Measurements from ENCODE around the gene TRAM2. TPM values are rescaled to one million over a fixed set of nuclear protein-coding genes. Genes with fewer than 3 reads are reported as not detected.
A peak's percentile ranks its signal among the peaks of the same experiment; 100 is the strongest.

TRAM2 gene
- total and polyA plus RNA-seq, 4 experiments from 2014 or later, result 2.7 to 11.3 (median 7.5) TPM

DNA sequence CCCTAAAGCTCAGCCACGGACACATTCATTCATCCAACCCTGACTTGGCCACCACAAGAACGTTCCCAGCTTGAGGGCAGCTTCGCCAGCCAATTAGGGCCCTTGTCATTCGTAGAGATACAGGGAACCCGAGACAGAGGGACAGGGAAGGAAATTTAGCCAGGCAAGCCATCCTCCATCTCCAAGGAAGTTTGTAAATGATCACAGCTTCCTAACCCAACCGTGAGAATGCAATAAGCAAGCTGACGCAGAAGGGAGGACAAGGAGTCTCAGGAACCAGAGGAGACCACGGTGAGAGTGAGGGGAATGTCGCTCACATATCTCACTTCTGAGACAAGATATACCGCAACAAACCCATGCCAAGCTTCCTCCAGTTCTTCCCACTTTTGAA lies 1.4 kb downstream of the TRAM2 start:
- no peaks in the 10 kb centered on the region for H3K27me3 ChIP-seq (ENCODE audit: insufficient read depth, low read length)
- H3K4me1 ChIP-seq (ENCODE audit: insufficient read depth, low read length), result peaks cover 46% of the 10 kb centered on the region
- ChIA-PET CTCF (ENCODE audit: partially characterized antibody) (interaction anchor here (0.9 to 3.2 kb wide), 9 partner anchors 17 to 293 kb away, joined by 3 to 13 read pairs (median 4); partner anchors contain the start of gene MCM3), POLR2A (ENCODE audit: partially characterized antibody) (interaction anchor here (0.6 to 4.0 kb wide), 8 partner anchors 9 to 784 kb away, joined by 3 to 22 read pairs (median 6); partner anchors contain the start of genes EFHC1 and MCM3)
- intact Hi-C loops (cut with micrococcal nuclease), result loop anchor here (2.0 to 10.0 kb wide), 2 partner anchors 77 to 419 kb away; partner anchors contain the start of gene GSTA4
- H3K4me3 ChIP-seq (ENCODE audit: low read length in 2 of 2), result peak overlapping the region in 1 of 2 donors; percentile 11
- H3K36me3 ChIP-seq (ENCODE audit: insufficient read depth, low read length), result no peaks in the 10 kb centered on the region
- H3K27ac ChIP-seq (ENCODE audit: low read depth, low read length), result peak overlapping the region; percentile 23
- H3K9me3 Mint-ChIP-seq, result no peaks in the 10 kb centered on the region
- DNase-seq, result no peak
- H3K9me3 ChIP-seq (ENCODE audit: control insufficient read depth in 1 of 2, low read length in 2 of 2), result no peaks in the 10 kb centered on the region
- peaks cover 6 to 12% of the 10 kb centered on the region in 2 donors for H3K36me3 Mint-ChIP-seq
- H3K27me3 Mint-ChIP-seq, result no peaks in the 10 kb centered on the region
- peak overlapping the region; percentile 78 to 95 (median 86) for H3K4me3 Mint-ChIP-seq
- peaks cover 35 to 72% (median 45%) of the 10 kb centered on the region in 4 donors for H3K4me1 Mint-ChIP-seq
- peak overlapping the region; percentile 90 to 95 (median 91) for H3K27ac Mint-ChIP-seq

DNA sequence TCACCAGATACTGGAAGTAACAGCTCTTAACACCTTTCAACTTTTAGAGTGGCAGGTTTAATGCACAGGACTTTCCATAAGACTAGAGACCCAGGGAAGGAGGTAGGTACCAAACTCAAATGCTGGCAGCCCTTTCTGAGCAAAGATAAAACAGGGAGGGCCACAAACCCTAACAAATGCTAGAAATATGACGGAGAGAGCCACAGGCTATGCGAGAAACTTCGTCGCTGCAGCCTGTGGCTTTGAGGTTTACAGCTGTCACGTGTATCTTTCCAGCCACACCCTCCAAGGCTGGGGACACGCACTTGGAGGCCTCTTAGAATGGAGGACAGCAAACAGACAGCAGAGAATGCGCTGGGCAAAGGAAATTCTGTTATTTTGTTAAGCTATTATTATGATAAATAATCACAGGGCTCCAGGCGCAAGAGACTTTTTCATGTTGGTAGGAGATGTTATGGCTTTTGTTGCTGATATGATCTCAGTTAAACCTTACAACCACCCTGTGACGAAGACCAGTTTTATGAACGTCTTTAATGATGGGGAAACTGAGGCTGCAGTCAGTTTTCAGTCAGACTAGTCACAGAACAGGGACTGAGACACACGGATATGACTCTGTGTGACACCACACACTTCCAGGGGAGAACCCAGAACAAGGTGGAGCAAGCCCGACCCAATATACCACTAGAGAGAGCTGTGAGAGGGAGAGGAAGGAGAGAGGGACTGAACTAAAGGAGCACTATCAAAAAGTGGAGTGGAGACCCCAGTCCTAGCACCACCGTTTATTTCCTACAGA lies 2.0 kb downstream of the TRAM2 start:
- H3K4me3 ChIP-seq (ENCODE audit: low read length in 2 of 2), result peak overlapping the region in 1 of 2 donors; percentile 11
- H3K27ac ChIP-seq (ENCODE audit: low read depth, low read length), result peak overlapping the region; percentile 23
- POLR2A ChIA-PET (ENCODE audit: partially characterized antibody), result interaction anchor here (0.6 to 4.0 kb wide), 7 partner anchors 65 to 785 kb away, joined by 3 to 22 read pairs (median 5); partner anchors contain the start of genes EFHC1 and MCM3
- CTCF ChIA-PET (ENCODE audit: partially characterized antibody), result interaction anchor here (0.9 to 3.2 kb wide), 9 partner anchors 22 to 292 kb away, joined by 3 to 13 read pairs (median 4); partner anchors contain the start of gene MCM3
- peak overlapping the region; percentile 90 to 95 (median 91) for H3K27ac Mint-ChIP-seq
- peaks cover 6 to 12% of the 10 kb centered on the region in 2 donors for H3K36me3 Mint-ChIP-seq
- H3K4me1 ChIP-seq (ENCODE audit: insufficient read depth, low read length), result peaks cover 46% of the 10 kb centered on the region
- H3K9me3 Mint-ChIP-seq, result no peaks in the 10 kb centered on the region
- no peaks in the 10 kb centered on the region for H3K27me3 ChIP-seq (ENCODE audit: insufficient read depth, low read length)
- no peaks in the 10 kb centered on the region for H3K36me3 ChIP-seq (ENCODE audit: insufficient read depth, low read length)
- peaks cover 35 to 76% (median 46%) of the 10 kb centered on the region in 4 donors for H3K4me1 Mint-ChIP-seq
- intact Hi-C loops (cut with micrococcal nuclease), result loop anchor here (1.0 to 10.0 kb wide), 3 partner anchors 78 to 420 kb away; partner anchors contain the start of genes EFHC1 and GSTA4
- DNase-seq, result peak; percentile 69 to 83 (median 73)
- H3K4me3 Mint-ChIP-seq, result peak overlapping the region; percentile 78 to 95 (median 86)
- H3K9me3 ChIP-seq (ENCODE audit: control insufficient read depth in 1 of 2, low read length in 2 of 2), result no peaks in the 10 kb centered on the region
- no peaks in the 10 kb centered on the region for H3K27me3 Mint-ChIP-seq

DNA sequence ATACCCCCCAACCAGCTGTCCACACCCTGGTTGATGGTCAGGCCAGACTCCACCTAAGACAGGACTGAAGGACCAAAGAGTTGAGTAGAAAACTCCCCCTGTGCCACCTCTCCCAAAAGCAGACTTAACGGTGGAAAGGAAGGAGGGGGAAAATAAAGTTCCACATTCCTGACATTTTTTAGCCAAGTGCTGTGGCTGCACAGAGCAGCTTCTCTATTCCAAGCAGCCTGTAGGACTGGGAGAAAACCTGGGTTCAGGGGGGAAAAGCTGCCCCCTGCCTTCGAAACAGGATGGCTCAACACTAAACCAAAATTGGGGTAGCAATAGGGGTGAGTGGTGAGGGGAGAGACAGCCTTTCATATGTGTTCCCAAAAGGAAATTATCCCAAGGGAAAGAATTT lies 3.6 kb downstream of the TRAM2 start:
- Histone ChIP-seq H3K27ac (ENCODE audit: low read depth, low read length) (no peak overlapping the region), H3K9me3 (ENCODE audit: control insufficient read depth in 1 of 2, low read length in 2 of 2) (no peaks in the 10 kb centered on the region), H3K27me3 (ENCODE audit: insufficient read depth, low read length) (no peaks in the 10 kb centered on the region), H3K4me3 (ENCODE audit: low read length in 2 of 2) (no peak overlapping the region), H3K4me1 (ENCODE audit: insufficient read depth, low read length) (peaks cover 46% of the 10 kb centered on the region), H3K36me3 (ENCODE audit: insufficient read depth, low read length) (no peaks in the 10 kb centered on the region)
- ChIA-PET CTCF (ENCODE audit: partially characterized antibody) (no interaction called here), POLR2A (ENCODE audit: partially characterized antibody) (no interaction called here)
- H3K27me3 Mint-ChIP-seq, result no peaks in the 10 kb centered on the region
- peak overlapping the region in 1 of 8 donors; percentile 38 for H3K4me3 Mint-ChIP-seq
- intact Hi-C loops (cut with micrococcal nuclease), result loop anchor here (10.0 kb wide), 1 partner anchor 422 kb away; the partner anchor contains the start of gene GSTA4
- peaks cover 12 to 16% of the 10 kb centered on the region in 2 donors for H3K36me3 Mint-ChIP-seq
- peak overlapping the region in 6 of 7 donors; percentile 52 to 92 (median 82) for H3K27ac Mint-ChIP-seq
- DNase-seq, result no peak
- H3K9me3 Mint-ChIP-seq, result no peaks in the 10 kb centered on the region
- peaks cover 35 to 79% (median 51%) of the 10 kb centered on the region in 4 donors for H3K4me1 Mint-ChIP-seq

DNA sequence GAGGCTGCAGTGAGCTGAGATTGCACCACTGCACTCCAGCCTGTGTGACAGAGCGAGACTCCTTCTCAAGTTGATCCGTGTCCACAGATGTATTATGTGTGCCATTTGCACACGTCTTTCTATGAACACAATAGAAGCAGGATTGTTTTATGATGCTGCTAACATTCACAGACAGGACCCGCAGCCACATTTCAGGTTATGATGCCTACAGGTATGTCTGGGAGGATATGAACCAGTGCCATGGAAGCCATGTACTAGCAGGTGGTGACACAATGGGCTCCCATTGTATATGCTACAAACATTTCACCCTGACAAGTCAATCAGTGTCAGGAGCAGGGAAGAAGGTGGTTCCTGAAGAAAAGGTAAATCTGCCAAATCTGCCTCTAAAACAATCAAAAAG lies 4.3 kb downstream of the TRAM2 start:
- H3K4me1 Mint-ChIP-seq, result peaks cover 34 to 79% (median 56%) of the 10 kb centered on the region in 4 donors
- no peaks in the 10 kb centered on the region for H3K27me3 ChIP-seq (ENCODE audit: insufficient read depth, low read length)
- no peaks in the 10 kb centered on the region for H3K27me3 Mint-ChIP-seq
- peak overlapping the region in 1 of 7 donors; percentile 78 for H3K27ac Mint-ChIP-seq
- no peak for DNase-seq
- H3K4me1 ChIP-seq (ENCODE audit: insufficient read depth, low read length), result peaks cover 40% of the 10 kb centered on the region
- CTCF ChIA-PET (ENCODE audit: partially characterized antibody), result no interaction called here
- no peaks in the 10 kb centered on the region for H3K9me3 Mint-ChIP-seq
- H3K27ac ChIP-seq (ENCODE audit: low read depth, low read length), result no peak overlapping the region
- H3K9me3 ChIP-seq (ENCODE audit: control insufficient read depth in 1 of 2, low read length in 2 of 2), result no peaks in the 10 kb centered on the region
- peaks cover 12 to 19% of the 10 kb centered on the region in 2 donors for H3K36me3 Mint-ChIP-seq
- intact Hi-C loops (cut with micrococcal nuclease), result loop anchor here (10.0 kb wide), 1 partner anchor 422 kb away; the partner anchor contains the start of gene GSTA4
- H3K4me3 Mint-ChIP-seq, result no peak overlapping the region
- POLR2A ChIA-PET (ENCODE audit: partially characterized antibody), result no interaction called here
- H3K36me3 ChIP-seq (ENCODE audit: insufficient read depth, low read length), result no peaks in the 10 kb centered on the region
- H3K4me3 ChIP-seq (ENCODE audit: low read length in 2 of 2), result no peak overlapping the region

DNA sequence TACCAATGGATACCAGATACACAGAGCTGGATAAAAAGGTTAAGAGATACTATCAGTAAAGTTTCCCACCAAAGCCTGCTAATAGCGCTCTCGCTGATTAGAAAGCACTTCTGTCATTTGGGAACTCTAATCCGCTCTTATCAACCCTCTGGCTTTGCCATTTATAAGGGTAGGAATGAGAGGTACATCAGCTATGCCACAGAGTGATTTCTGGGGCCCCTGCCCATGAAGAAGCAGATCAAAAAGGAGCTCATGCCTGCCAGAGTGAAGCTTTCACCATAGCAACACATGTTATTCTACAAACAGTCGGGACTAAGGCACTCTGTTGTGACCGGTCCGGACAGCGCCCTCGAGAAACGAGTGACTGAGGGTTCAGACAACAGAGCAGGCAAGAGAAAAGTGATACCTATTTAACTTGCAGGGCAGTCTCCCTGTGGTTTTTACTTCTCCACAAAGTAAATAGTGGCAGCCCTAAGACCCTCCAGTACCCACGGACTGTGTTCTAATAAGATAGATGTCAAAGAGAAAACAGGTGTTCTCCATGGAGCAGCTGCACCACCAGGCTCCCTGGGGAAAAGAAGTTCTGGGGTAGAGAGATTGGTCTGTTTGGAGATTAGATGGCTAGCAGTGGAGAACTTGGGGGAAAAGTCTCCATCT lies 5.6 kb downstream of the TRAM2 start:
- Histone ChIP-seq H3K27me3 (ENCODE audit: insufficient read depth, low read length) (no peaks in the 10 kb centered on the region), H3K4me3 (ENCODE audit: low read length in 2 of 2) (no peak overlapping the region), H3K4me1 (ENCODE audit: insufficient read depth, low read length) (peaks cover 45% of the 10 kb centered on the region), H3K27ac (ENCODE audit: low read depth, low read length) (no peak overlapping the region), H3K9me3 (ENCODE audit: control insufficient read depth in 1 of 2, low read length in 2 of 2) (no peaks in the 10 kb centered on the region), H3K36me3 (ENCODE audit: insufficient read depth, low read length) (no peaks in the 10 kb centered on the region)
- intact Hi-C loops (cut with micrococcal nuclease), result loop anchor here (10.0 kb wide), 1 partner anchor 424 kb away; the partner anchor contains the start of gene GSTA4
- Mint-ChIP-seq H3K4me3 (no peak overlapping the region), H3K27ac (no peak overlapping the region), H3K4me1 (peaks cover 41 to 85% (median 66%) of the 10 kb centered on the region in 4 donors), H3K9me3 (no peaks in the 10 kb centered on the region), H3K27me3 (no peaks in the 10 kb centered on the region), H3K36me3 (peaks cover 12 to 19% of the 10 kb centered on the region in 2 donors)
- DNase-seq, result no peak
- ChIA-PET CTCF (ENCODE audit: partially characterized antibody) (interaction anchor here (0.8 to 1.2 kb wide), 2 partner anchors 156 to 164 kb away, joined by 3 read pairs; no protein-coding TSS in a partner anchor), POLR2A (ENCODE audit: partially characterized antibody) (no interaction called here)

DNA sequence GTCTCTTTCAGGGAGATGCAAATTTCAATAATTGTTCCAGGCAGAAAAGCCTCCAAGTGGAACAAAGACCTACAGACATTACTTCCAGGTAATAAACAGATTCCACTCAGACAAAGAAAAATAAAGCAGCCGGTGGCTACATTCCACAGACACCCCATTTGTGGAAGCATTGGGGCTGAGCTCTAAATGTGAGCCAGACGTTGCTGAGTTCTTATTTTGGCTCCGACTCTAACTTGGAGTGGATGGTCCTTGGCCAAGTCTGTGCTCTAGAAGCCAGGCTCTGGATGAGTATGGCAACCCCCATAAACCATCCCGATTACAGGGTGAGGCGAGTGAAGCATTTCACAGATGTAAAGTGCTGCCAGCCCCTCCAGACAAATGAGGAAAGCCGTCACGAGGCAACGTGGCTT lies 6.6 kb downstream of the TRAM2 start:
- no peaks in the 10 kb centered on the region for H3K9me3 ChIP-seq (ENCODE audit: control insufficient read depth in 1 of 2, low read length in 2 of 2)

More for the DNA sequence above, 6.6 kb downstream of the TRAM2 start:
- no peak for DNase-seq
- ChIA-PET CTCF (ENCODE audit: partially characterized antibody) (interaction anchor here (0.8 to 1.2 kb wide), 4 partner anchors 14 to 163 kb away, joined by 3 read pairs; no protein-coding TSS in a partner anchor), POLR2A (ENCODE audit: partially characterized antibody) (no interaction called here)
- H3K4me1 ChIP-seq (ENCODE audit: insufficient read depth, low read length), result peaks cover 39% of the 10 kb centered on the region
- H3K36me3 ChIP-seq (ENCODE audit: insufficient read depth, low read length), result no peaks in the 10 kb centered on the region
- no peaks in the 10 kb centered on the region for H3K27me3 ChIP-seq (ENCODE audit: insufficient read depth, low read length)
- Mint-ChIP-seq H3K4me3 (no peak overlapping the region), H3K36me3 (peaks cover 10 to 19% of the 10 kb centered on the region in 2 donors), H3K9me3 (no peaks in the 10 kb centered on the region), H3K27me3 (no peaks in the 10 kb centered on the region), H3K4me1 (peaks cover 34 to 85% (median 63%) of the 10 kb centered on the region in 4 donors), H3K27ac (no peak overlapping the region)
- no peak overlapping the region for H3K27ac ChIP-seq (ENCODE audit: low read depth, low read length)
- intact Hi-C loops (cut with micrococcal nuclease), result loop anchor here (10.0 kb wide), 1 partner anchor 425 kb away; the partner anchor contains the start of gene GSTA4
- no peak overlapping the region for H3K4me3 ChIP-seq (ENCODE audit: low read length in 2 of 2)

Data from CD4-positive, alpha-beta memory T cell (primary cell).